ENCODE results near the gene FOXP2.

DNA sequence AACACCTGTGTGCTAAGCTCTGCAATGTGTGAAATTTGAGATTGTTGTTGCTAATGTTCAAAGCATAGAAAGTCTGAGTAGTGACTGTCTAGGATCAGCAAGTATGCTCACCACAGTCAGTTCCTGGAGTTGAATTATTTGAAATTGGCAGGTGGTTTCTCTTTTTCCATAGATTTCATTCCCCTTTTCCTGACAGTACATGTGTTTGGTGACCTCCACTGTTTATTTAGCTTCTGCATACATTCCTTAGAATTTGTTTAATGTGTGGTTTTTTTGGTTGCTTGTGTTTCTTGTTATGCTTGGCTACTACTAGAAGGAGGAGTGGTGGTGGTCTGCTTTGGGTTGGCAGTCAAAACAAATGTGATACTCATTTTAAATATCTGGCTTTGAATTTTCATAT lies 52.3 kb downstream of the FOXP2 start:
- TF ChIP-seq MAFK (IDR thresholded peaks at IDR 0.05; ENCODE audit: low read length): no peak
- no peak for TF ChIP-seq POLR2AphosphoS5 (IDR thresholded peaks at IDR 0.05; ENCODE audit: control insufficient read depth, insufficient read depth, low read depth, low read length)
- TF ChIP-seq ZNF121 (CRISPR knock-in tag; conservative IDR thresholded peaks at IDR 0.05): no peak
- TF ChIP-seq, protein P1, sequence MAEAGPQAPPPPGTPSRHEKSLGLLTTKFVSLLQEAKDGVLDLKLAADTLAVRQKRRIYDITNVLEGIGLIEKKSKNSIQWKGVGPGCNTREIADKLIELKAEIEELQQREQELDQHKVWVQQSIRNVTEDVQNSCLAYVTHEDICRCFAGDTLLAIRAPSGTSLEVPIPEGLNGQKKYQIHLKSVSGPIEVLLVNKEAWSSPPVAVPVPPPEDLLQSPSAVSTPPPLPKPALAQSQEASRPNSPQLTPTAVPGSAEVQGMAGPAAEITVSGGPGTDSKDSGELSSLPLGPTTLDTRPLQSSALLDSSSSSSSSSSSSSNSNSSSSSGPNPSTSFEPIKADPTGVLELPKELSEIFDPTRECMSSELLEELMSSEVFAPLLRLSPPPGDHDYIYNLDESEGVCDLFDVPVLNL (CRISPR knock-in tag; IDR thresholded peaks at IDR 0.05; ENCODE audit: low read depth): no peak
- TF ChIP-seq ETV5 (CRISPR knock-in tag; IDR thresholded peaks at IDR 0.05; ENCODE audit: low read depth): no peak
- TF ChIP-seq, protein P2, sequence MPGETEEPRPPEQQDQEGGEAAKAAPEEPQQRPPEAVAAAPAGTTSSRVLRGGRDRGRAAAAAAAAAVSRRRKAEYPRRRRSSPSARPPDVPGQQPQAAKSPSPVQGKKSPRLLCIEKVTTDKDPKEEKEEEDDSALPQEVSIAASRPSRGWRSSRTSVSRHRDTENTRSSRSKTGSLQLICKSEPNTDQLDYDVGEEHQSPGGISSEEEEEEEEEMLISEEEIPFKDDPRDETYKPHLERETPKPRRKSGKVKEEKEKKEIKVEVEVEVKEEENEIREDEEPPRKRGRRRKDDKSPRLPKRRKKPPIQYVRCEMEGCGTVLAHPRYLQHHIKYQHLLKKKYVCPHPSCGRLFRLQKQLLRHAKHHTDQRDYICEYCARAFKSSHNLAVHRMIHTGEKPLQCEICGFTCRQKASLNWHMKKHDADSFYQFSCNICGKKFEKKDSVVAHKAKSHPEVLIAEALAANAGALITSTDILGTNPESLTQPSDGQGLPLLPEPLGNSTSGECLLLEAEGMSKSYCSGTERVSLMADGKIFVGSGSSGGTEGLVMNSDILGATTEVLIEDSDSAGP (CRISPR knock-in tag; IDR thresholded peaks at IDR 0.05): no peak
- no peak for TF ChIP-seq POLR3A (IDR thresholded peaks at IDR 0.05; ENCODE audit: borderline replicate concordance, extremely low read depth, insufficient read depth, insufficient read length)
- no peak for TF ChIP-seq CTCF (IDR thresholded peaks at IDR 0.05 in 2 of 3, conservative IDR thresholded peaks at IDR 0.05 in 1 of 3; ENCODE audit: insufficient read depth in 2 of 3, low read depth in 1 of 3, low read length in 3 of 3)
- TF ChIP-seq PREB (CRISPR knock-in tag; IDR thresholded peaks at IDR 0.05): no peak
- TF ChIP-seq, protein P3, sequence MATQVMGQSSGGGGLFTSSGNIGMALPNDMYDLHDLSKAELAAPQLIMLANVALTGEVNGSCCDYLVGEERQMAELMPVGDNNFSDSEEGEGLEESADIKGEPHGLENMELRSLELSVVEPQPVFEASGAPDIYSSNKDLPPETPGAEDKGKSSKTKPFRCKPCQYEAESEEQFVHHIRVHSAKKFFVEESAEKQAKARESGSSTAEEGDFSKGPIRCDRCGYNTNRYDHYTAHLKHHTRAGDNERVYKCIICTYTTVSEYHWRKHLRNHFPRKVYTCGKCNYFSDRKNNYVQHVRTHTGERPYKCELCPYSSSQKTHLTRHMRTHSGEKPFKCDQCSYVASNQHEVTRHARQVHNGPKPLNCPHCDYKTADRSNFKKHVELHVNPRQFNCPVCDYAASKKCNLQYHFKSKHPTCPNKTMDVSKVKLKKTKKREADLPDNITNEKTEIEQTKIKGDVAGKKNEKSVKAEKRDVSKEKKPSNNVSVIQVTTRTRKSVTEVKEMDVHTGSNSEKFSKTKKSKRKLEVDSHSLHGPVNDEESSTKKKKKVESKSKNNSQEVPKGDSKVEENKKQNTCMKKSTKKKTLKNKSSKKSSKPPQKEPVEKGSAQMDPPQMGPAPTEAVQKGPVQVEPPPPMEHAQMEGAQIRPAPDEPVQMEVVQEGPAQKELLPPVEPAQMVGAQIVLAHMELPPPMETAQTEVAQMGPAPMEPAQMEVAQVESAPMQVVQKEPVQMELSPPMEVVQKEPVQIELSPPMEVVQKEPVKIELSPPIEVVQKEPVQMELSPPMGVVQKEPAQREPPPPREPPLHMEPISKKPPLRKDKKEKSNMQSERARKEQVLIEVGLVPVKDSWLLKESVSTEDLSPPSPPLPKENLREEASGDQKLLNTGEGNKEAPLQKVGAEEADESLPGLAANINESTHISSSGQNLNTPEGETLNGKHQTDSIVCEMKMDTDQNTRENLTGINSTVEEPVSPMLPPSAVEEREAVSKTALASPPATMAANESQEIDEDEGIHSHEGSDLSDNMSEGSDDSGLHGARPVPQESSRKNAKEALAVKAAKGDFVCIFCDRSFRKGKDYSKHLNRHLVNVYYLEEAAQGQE (IDR thresholded peaks at IDR 0.05; ENCODE audit: borderline replicate concordance): no peak
- TF ChIP-seq, protein P3 (CRISPR knock-in tag; IDR thresholded peaks at IDR 0.05; ENCODE audit: low read depth): no peak
- no peak for TF ChIP-seq HSF4 (CRISPR knock-in tag; IDR thresholded peaks at IDR 0.05; ENCODE audit: borderline replicate concordance)
